Neural crest cell (in vitro differentiated cells): ENCODE results near the gene RUNX3. TPM values are rescaled to one million over a fixed set of nuclear protein-coding genes. Genes with fewer than 3 reads are reported as not detected.

Experiments used
- DNase-seq: peaks from one replicate; pipeline ENCODE4 v3.0.0; 2021; ENCODE audit warnings: low read depth, mixed read lengths, low spot score
- H3K27ac Mint-ChIP-seq: one replicate; pipeline ENCODE4 v1.8.0; 2021; ENCODE audit warnings: mild to moderate bottlenecking, mixed read lengths; ENCODE audit not compliant: unreplicated experiment
- H3K27me3 Mint-ChIP-seq: 2 replicates; pipeline ENCODE4 v1.8.0; 2021; ENCODE audit warnings: low read depth, mild to moderate bottlenecking, mixed read lengths
- H3K36me3 Mint-ChIP-seq: 2 replicates; pipeline ENCODE4 v1.8.0; 2021; ENCODE audit warnings: low read depth, mild to moderate bottlenecking, mixed read lengths
- H3K4me1 Mint-ChIP-seq: 2 replicates; pipeline ENCODE4 v1.8.0; 2021; ENCODE audit warnings: mixed read lengths
- H3K4me3 Mint-ChIP-seq: one replicate; pipeline ENCODE4 v1.8.0; 2021; ENCODE audit warnings: mild to moderate bottlenecking, mixed read lengths
- H3K9me3 Mint-ChIP-seq: 2 replicates; pipeline ENCODE4 v1.8.0; 2021; ENCODE audit warnings: mixed read lengths
- CTCF ChIP-seq: fragments of 200-600 bp; sonication (generic); conservative IDR thresholded peaks from 2 replicates; pipeline ENCODE4 v1.5.0; 2021; ENCODE audit warnings: antibody characterized with exemption, mild to moderate bottlenecking
- total RNA-seq: library from RNA; stranded (reverse); gene quantifications from 2 replicates; pipeline ENCODE4 v1.2.1, GENCODE V29; 2021

Gene RUNX3
- total RNA-seq, 1 donor from 2014 or later: 0.16 TPM

GRCh38 chr1:24967962-24968361, 37.9 kb upstream of the RUNX3 start:
- DNase-seq: no peak
- Mint-ChIP-seq H3K9me3 (no peaks in the 10 kb centered on the region), H3K27ac (no peak overlapping the region), H3K36me3 (no peaks in the 10 kb centered on the region), H3K27me3 (no peaks in the 10 kb centered on the region), H3K4me3 (no peak overlapping the region), H3K4me1 (peaks cover 33% of the 10 kb centered on the region)
- TF ChIP-seq CTCF: no peak

- no peak overlapping the region for H3K4me3 Mint-ChIP-seq
- no peak overlapping the region for H3K27ac Mint-ChIP-seq
- no peaks in the 10 kb centered on the region for H3K36me3 Mint-ChIP-seq
- no peak for DNase-seq
- peaks cover 33% of the 10 kb centered on the region for H3K4me1 Mint-ChIP-seq
- TF ChIP-seq CTCF: no peak
- H3K9me3 Mint-ChIP-seq: no peaks in the 10 kb centered on the region
- no peaks in the 10 kb centered on the region for H3K27me3 Mint-ChIP-seq
These were observed 37.5 kb upstream of the RUNX3 start for GRCh38 chr1:24967555-24967954.

GRCh38 chr1:24966724-24967346, 36.8 kb upstream of the RUNX3 start:
- TF ChIP-seq CTCF: no peak
- no peak overlapping the region for H3K4me3 Mint-ChIP-seq
- no peak for DNase-seq
- H3K36me3 Mint-ChIP-seq: no peaks in the 10 kb centered on the region
- H3K27me3 Mint-ChIP-seq: no peaks in the 10 kb centered on the region
- H3K4me1 Mint-ChIP-seq: peaks cover 26% of the 10 kb centered on the region
- H3K27ac Mint-ChIP-seq: no peak overlapping the region
- H3K9me3 Mint-ChIP-seq: no peaks in the 10 kb centered on the region

- Mint-ChIP-seq H3K27ac (no peak overlapping the region), H3K36me3 (no peaks in the 10 kb centered on the region), H3K4me3 (no peak overlapping the region), H3K9me3 (no peaks in the 10 kb centered on the region), H3K4me1 (peaks cover 21% of the 10 kb centered on the region), H3K27me3 (no peaks in the 10 kb centered on the region)
- DNase-seq: no peak
- no peak for TF ChIP-seq CTCF
These were observed 36.1 kb upstream of the RUNX3 start for GRCh38 chr1:24966121-24966723.

GRCh38 chr1:24965571-24965930, 35.5 kb upstream of the RUNX3 start:
- no peaks in the 10 kb centered on the region for H3K36me3 Mint-ChIP-seq
- no peaks in the 10 kb centered on the region for H3K9me3 Mint-ChIP-seq
- no peak for DNase-seq
- TF ChIP-seq CTCF: no peak
- no peaks in the 10 kb centered on the region for H3K27me3 Mint-ChIP-seq
- H3K4me1 Mint-ChIP-seq: peaks cover 15% of the 10 kb centered on the region
- H3K27ac Mint-ChIP-seq: no peak overlapping the region
- no peak overlapping the region for H3K4me3 Mint-ChIP-seq
